Keratinocyte (primary cell): Measurements from ENCODE around the gene PRKCI. TPM values are rescaled to one million over a fixed set of nuclear protein-coding genes. Genes with fewer than 3 reads are reported as not detected.
A peak's percentile ranks its signal among the peaks of the same experiment; 100 is the strongest.

Source experiments
- DNase-seq: peaks from one replicate; pipeline ENCODE4 v3.0.0-alpha.2; 2011; ENCODE audit warnings: low read depth, missing footprints, low spot score
- FAIRE-seq: peaks from 2 replicates; lab custom pipeline; 2011; peaks lifted over from hg19 to GRCh38; lab: Jason Lieb, UNC
- H2AFZ ChIP-seq: 2 replicates; pipeline ENCODE4 v1.6.0; 2012; ENCODE audit warnings: low read length, control low read depth, inconsistent platforms; ENCODE audit not compliant: control insufficient read depth
- H3K27ac ChIP-seq: 2 replicates; pipeline ENCODE4 v1.5.1; 2011; ENCODE audit warnings: low read length; ENCODE audit not compliant: control insufficient read depth, insufficient read depth
- H3K27me3 ChIP-seq: 3 replicates; pipeline ENCODE4 v1.6.0; 2011; ENCODE audit warnings: low read length; ENCODE audit not compliant: control insufficient read depth, insufficient read depth; ENCODE audit errors: extremely low read depth
- H3K36me3 ChIP-seq, 2 experiments: 2 replicates in 1 of 2; 3 replicates in 1 of 2; pipeline ENCODE4 v1.5.1; 2011; ENCODE audit warnings: low read length in 2 of 2, mild to moderate bottlenecking in 1 of 2; ENCODE audit not compliant: control insufficient read depth in 2 of 2, insufficient read depth in 2 of 2; ENCODE audit errors: extremely low read depth in 1 of 2
- H3K4me1 ChIP-seq: 3 replicates; pipeline ENCODE4 v1.5.1; 2011; ENCODE audit warnings: low read length; ENCODE audit not compliant: control insufficient read depth, insufficient read depth; ENCODE audit errors: extremely low read depth
- H3K4me2 ChIP-seq: 3 replicates; pipeline ENCODE4 v1.6.0; 2011; ENCODE audit warnings: low read depth, low read length; ENCODE audit not compliant: control insufficient read depth, insufficient read depth; ENCODE audit errors: extremely low read depth
- H3K4me3 ChIP-seq, 3 experiments: fragments of 200-600 bp in 1 of 3; sonication (generic) in 1 of 3; 2 replicates in 2 of 3; 3 replicates in 1 of 3; pipeline ENCODE4 v1.5.1; 2011 to 2016; ENCODE audit warnings: low read length in 3 of 3, mild to moderate bottlenecking in 3 of 3, control low read depth in 2 of 3, inconsistent platforms in 1 of 3, low read depth in 1 of 3, mixed read lengths in 1 of 3, mixed run types in 1 of 3, moderate library complexity in 1 of 3; ENCODE audit not compliant: control insufficient read depth in 2 of 3, insufficient read depth in 2 of 3; ENCODE audit errors: extremely low read depth in 1 of 3
- H3K79me2 ChIP-seq: 2 replicates; pipeline ENCODE4 v1.6.0; 2012; ENCODE audit warnings: low read length; ENCODE audit not compliant: control insufficient read depth, insufficient read depth
- H3K9ac ChIP-seq: 3 replicates; pipeline ENCODE4 v1.6.0; 2011; ENCODE audit warnings: low read length; ENCODE audit not compliant: control insufficient read depth, insufficient read depth; ENCODE audit errors: extremely low read depth
- H3K9me1 ChIP-seq: 3 replicates; pipeline ENCODE4 v1.6.0; 2011; ENCODE audit warnings: low read length; ENCODE audit not compliant: control insufficient read depth, insufficient read depth; ENCODE audit errors: extremely low read depth
- H3K9me3 ChIP-seq: 2 replicates; pipeline ENCODE4 v1.5.1; 2012; ENCODE audit warnings: low read depth, low read length; ENCODE audit not compliant: control insufficient read depth
- H4K20me1 ChIP-seq: 3 replicates; pipeline ENCODE4 v1.6.0; 2011; ENCODE audit warnings: low read length; ENCODE audit not compliant: control insufficient read depth, insufficient read depth; ENCODE audit errors: extremely low read depth
- CTCF ChIP-seq, 3 experiments: IDR thresholded peaks in 1 of 3; conservative IDR thresholded peaks in 1 of 3; optimal IDR thresholded peaks in 1 of 3; 2 replicates in 2 of 3; 3 replicates in 1 of 3; pipeline versions ENCODE3 to v1.5.1; 2011; ENCODE audit warnings: low read length in 3 of 3, mild to moderate bottlenecking in 3 of 3, moderate library complexity in 2 of 3, control low read depth in 1 of 3, inconsistent platforms in 1 of 3; ENCODE audit not compliant: insufficient read depth in 2 of 3; ENCODE audit errors: extremely low read depth in 1 of 3
- EZH2 ChIP-seq: IDR thresholded peaks from one replicate; pipeline ENCODE4 v1.6.1; 2012; ENCODE audit warnings: inconsistent platforms, mild to moderate bottlenecking, low read length, moderate library complexity
- dilution Hi-C: fragments of 300-500 bp; cut with MboI; formaldehyde crosslinking; loops from one replicate; pipeline ENCODE4 v1.7.0; 2020; ENCODE audit warnings: low sequenced_read_pairs; ENCODE audit not compliant: extremely low pct_ligation_motif_present
- polyA plus RNA-seq, 5 experiments: library from polyadenylated mRNA; depleted of rRNA in 3 of 5; stranded (reverse) in 3 of 5; stranded (forward) in 1 of 5; unstranded in 1 of 5; fragments of >200 nt; gene quantifications; 1 replicate in 1 of 5; 2 replicates in 3 of 5; 3 replicates in 1 of 5; pipeline versions ENCODE4 v1.2.1 to v1.2.3, GENCODE V29; 2011 to 2012; ENCODE audit warnings: missing spikeins in 2 of 5, low read depth in 1 of 5, low replicate concordance in 1 of 5

PRKCI gene
- polyA plus RNA-seq, 1 donor (not counting 4 experiments of a cell fraction or from before 2014, with no cell fraction given) = 53.5 TPM

GRCh38 chr3:170201527-170201926 lies 20.7 kb upstream of the PRKCI start:
- Histone ChIP-seq H3K4me1 (peaks cover 8% of the 10 kb centered on the region), H3K9ac (no peak overlapping the region)

GRCh38 chr3:170203457-170203856 lies 18.8 kb upstream of the PRKCI start:
- no peaks in the 10 kb centered on the region for H3K79me2 ChIP-seq
- no peak overlapping the region for H3K4me2 ChIP-seq
- H3K9me3 ChIP-seq = no peaks in the 10 kb centered on the region
- no peak overlapping the region for H3K9ac ChIP-seq
- FAIRE-seq (peak; percentile 9), DNase-seq (no peak)
- no peaks in the 10 kb centered on the region for H3K36me3 ChIP-seq
- TF ChIP-seq EZH2 (no peak), CTCF (optimal IDR thresholded peaks at IDR 0.05 in 1 of 3, IDR thresholded peaks at IDR 0.05 in 1 of 3, conservative IDR thresholded peaks at IDR 0.05 in 1 of 3; ENCODE audit: extremely low read depth in 1 of 3, insufficient read depth in 2 of 3, low read length in 3 of 3) (no peak)
- no peak overlapping the region for H3K27ac ChIP-seq
- no peak overlapping the region for H2AFZ ChIP-seq
- H3K4me1 ChIP-seq = no peaks in the 10 kb centered on the region
- H3K4me3 ChIP-seq = no peak overlapping the region
- dilution Hi-C loops = no loop called here
- H3K9me1 ChIP-seq = no peaks in the 10 kb centered on the region
- no peaks in the 10 kb centered on the region for H3K27me3 ChIP-seq
- H4K20me1 ChIP-seq = no peaks in the 10 kb centered on the region

More at GRCh38 chr3:170201527-170201926, 20.7 kb upstream of the PRKCI start:
- TF ChIP-seq EZH2 = no peak
- no peak for TF ChIP-seq CTCF (optimal IDR thresholded peaks at IDR 0.05 in 1 of 3, IDR thresholded peaks at IDR 0.05 in 1 of 3, conservative IDR thresholded peaks at IDR 0.05 in 1 of 3; ENCODE audit: extremely low read depth in 1 of 3, insufficient read depth in 2 of 3, low read length in 3 of 3)
- Histone ChIP-seq H3K27ac (no peak overlapping the region), H4K20me1 (no peaks in the 10 kb centered on the region), H3K9me1 (no peaks in the 10 kb centered on the region), H3K4me2 (no peak overlapping the region), H3K36me3 (no peaks in the 10 kb centered on the region), H3K9me3 (no peaks in the 10 kb centered on the region), H3K27me3 (no peaks in the 10 kb centered on the region), H3K79me2 (no peaks in the 10 kb centered on the region), H3K4me3 (no peak overlapping the region), H2AFZ (no peak overlapping the region)
- FAIRE-seq = no peak
- no peak for DNase-seq
- dilution Hi-C loops = no loop called here
